Testis (tissue), 2 donors: ENCODE measurements around the gene ERBB4.

ENCODE experiments used
- POLR2A ChIP-seq: fragments of 450-650 bp; IDR thresholded peaks from one replicate; pipeline ENCODE4 v1.6.1; 2017; ENCODE audit warnings: antibody characterized with exemption, mild to moderate bottlenecking, moderate library complexity
- TF ChIP-seq, protein P1 (sequence below), 3 experiments: fragments of 450-650 bp in 2 of 3; fragments of 200-600 bp in 1 of 3; sonication (generic) in 1 of 3; IDR thresholded peaks; one replicate each; pipeline ENCODE4 v1.5.1; 2016 to 2019; ENCODE audit warnings: antibody characterized with exemption in 3 of 3, mild to moderate bottlenecking in 2 of 3, moderate library complexity in 1 of 3

GRCh38 chr2:211435331-211435730 lies 1103.3 kb downstream of the ERBB4 start:
- TF ChIP-seq, protein P1, sequence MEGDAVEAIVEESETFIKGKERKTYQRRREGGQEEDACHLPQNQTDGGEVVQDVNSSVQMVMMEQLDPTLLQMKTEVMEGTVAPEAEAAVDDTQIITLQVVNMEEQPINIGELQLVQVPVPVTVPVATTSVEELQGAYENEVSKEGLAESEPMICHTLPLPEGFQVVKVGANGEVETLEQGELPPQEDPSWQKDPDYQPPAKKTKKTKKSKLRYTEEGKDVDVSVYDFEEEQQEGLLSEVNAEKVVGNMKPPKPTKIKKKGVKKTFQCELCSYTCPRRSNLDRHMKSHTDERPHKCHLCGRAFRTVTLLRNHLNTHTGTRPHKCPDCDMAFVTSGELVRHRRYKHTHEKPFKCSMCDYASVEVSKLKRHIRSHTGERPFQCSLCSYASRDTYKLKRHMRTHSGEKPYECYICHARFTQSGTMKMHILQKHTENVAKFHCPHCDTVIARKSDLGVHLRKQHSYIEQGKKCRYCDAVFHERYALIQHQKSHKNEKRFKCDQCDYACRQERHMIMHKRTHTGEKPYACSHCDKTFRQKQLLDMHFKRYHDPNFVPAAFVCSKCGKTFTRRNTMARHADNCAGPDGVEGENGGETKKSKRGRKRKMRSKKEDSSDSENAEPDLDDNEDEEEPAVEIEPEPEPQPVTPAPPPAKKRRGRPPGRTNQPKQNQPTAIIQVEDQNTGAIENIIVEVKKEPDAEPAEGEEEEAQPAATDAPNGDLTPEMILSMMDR (IDR thresholded peaks at IDR 0.05), result no peak
- TF ChIP-seq POLR2A, result no peak
